Measurements from ENCODE around the gene ACER3. TPM values are rescaled to one million over a fixed set of nuclear protein-coding genes. Genes with fewer than 3 reads are reported as not detected.
"Not testable (repeated sequence)": the region's sequence is repeated elsewhere in the genome, so short reads cannot be mapped to it uniquely, and the experiment has no call there.

The ACER3 gene
- total RNA-seq, 1 experiment from 2014 or later, result 13.9 TPM

GRCh38 chr11:76845069-76845468 lies 15.6 kb upstream of the ACER3 start:
- Histone ChIP-seq H3K4me1 (replicated peaks) (no peaks in the 10 kb centered on the region), H3K27me3 (replicated peaks) (no peaks in the 10 kb centered on the region), H3K4me3 (no peak overlapping the region), H3K36me3 (no peaks in the 10 kb centered on the region), H3K27ac (no peak overlapping the region), H3K9me3 (replicated peaks) (no peaks in the 10 kb centered on the region)
- no peak for DNase-seq (ENCODE audit: low read depth in 1 of 2, low spot score in 2 of 2)

- Histone ChIP-seq H3K4me3 (no peak overlapping the region), H3K4me1 (replicated peaks) (no peaks in the 10 kb centered on the region), H3K9me3 (replicated peaks) (no peaks in the 10 kb centered on the region), H3K27me3 (replicated peaks) (no peaks in the 10 kb centered on the region), H3K27ac (no peak overlapping the region), H3K36me3 (no peaks in the 10 kb centered on the region)
- no peak for DNase-seq (ENCODE audit: low read depth in 1 of 2, low spot score in 2 of 2)
Observed at GRCh38 chr11:76846441-76846840, 14.3 kb upstream of the ACER3 start.

GRCh38 chr11:76849376-76849775 lies 11.3 kb upstream of the ACER3 start:
- H3K27ac ChIP-seq, result no peak overlapping the region
- DNase-seq (ENCODE audit: low read depth in 1 of 2, low spot score in 2 of 2), result no peak
- no peaks in the 10 kb centered on the region for H3K4me1 ChIP-seq (replicated peaks)
- no peaks in the 10 kb centered on the region for H3K27me3 ChIP-seq (replicated peaks)
- H3K4me3 ChIP-seq, result no peak overlapping the region
- H3K36me3 ChIP-seq, result no peaks in the 10 kb centered on the region
- no peaks in the 10 kb centered on the region for H3K9me3 ChIP-seq (replicated peaks)

GRCh38 chr11:76850130-76850529 lies 10.6 kb upstream of the ACER3 start:
- no peak overlapping the region for H3K4me3 ChIP-seq
- no peak overlapping the region for H3K27ac ChIP-seq
- H3K4me1 ChIP-seq (replicated peaks), result no peaks in the 10 kb centered on the region
- H3K9me3 ChIP-seq (replicated peaks), result no peaks in the 10 kb centered on the region
- H3K36me3 ChIP-seq, result no peaks in the 10 kb centered on the region
- no peak for DNase-seq (ENCODE audit: low read depth in 1 of 2, low spot score in 2 of 2)
- no peaks in the 10 kb centered on the region for H3K27me3 ChIP-seq (replicated peaks)

- H3K9me3 ChIP-seq (replicated peaks), result no peaks in the 10 kb centered on the region
- no peaks in the 10 kb centered on the region for H3K36me3 ChIP-seq
- H3K27me3 ChIP-seq (replicated peaks), result no peaks in the 10 kb centered on the region
- no peaks in the 10 kb centered on the region for H3K4me1 ChIP-seq (replicated peaks)
- H3K27ac ChIP-seq, result no peak overlapping the region
- DNase-seq (ENCODE audit: low read depth in 1 of 2, low spot score in 2 of 2), result no peak
- no peak overlapping the region for H3K4me3 ChIP-seq
Observed at GRCh38 chr11:76850815-76851214, 9.9 kb upstream of the ACER3 start.

- Histone ChIP-seq H3K27me3 (replicated peaks) (no peaks in the 10 kb centered on the region), H3K27ac (no peak overlapping the region), H3K9me3 (replicated peaks) (no peaks in the 10 kb centered on the region), H3K4me3 (no peak overlapping the region), H3K36me3 (no peaks in the 10 kb centered on the region), H3K4me1 (replicated peaks) (no peaks in the 10 kb centered on the region)
- no peak for DNase-seq (ENCODE audit: low read depth in 1 of 2, low spot score in 2 of 2)
Observed at GRCh38 chr11:76854709-76855108, 6.0 kb upstream of the ACER3 start.

GRCh38 chr11:76855670-76856069 lies 5.0 kb upstream of the ACER3 start:
- not testable (repeated sequence) for H3K4me1 ChIP-seq (replicated peaks); H3K4me3 ChIP-seq; H3K9me3 ChIP-seq (replicated peaks); H3K27me3 ChIP-seq (replicated peaks); DNase-seq (ENCODE audit: low read depth in 1 of 2, low spot score in 2 of 2); H3K27ac ChIP-seq; H3K36me3 ChIP-seq

GRCh38 chr11:76856106-76856505 lies 4.6 kb upstream of the ACER3 start:
- no peaks in the 10 kb centered on the region for H3K27me3 ChIP-seq (replicated peaks)
- no peaks in the 10 kb centered on the region for H3K9me3 ChIP-seq (replicated peaks)
- peaks cover 3% of the 10 kb centered on the region; the same call in 1 of the 2 replicates for H3K4me1 ChIP-seq (replicated peaks)
- peaks cover 3% of the 10 kb centered on the region; the same call in 1 of the 2 replicates for H3K36me3 ChIP-seq
- DNase-seq (ENCODE audit: low read depth in 1 of 2, low spot score in 2 of 2), result no peak
- no peak overlapping the region for H3K4me3 ChIP-seq
- H3K27ac ChIP-seq, result no peak overlapping the region

GRCh38 chr11:76856571-76856970 lies 4.1 kb upstream of the ACER3 start:
- no peak for DNase-seq (ENCODE audit: low read depth in 1 of 2, low spot score in 2 of 2)
- H3K36me3 ChIP-seq, result peaks cover 3% of the 10 kb centered on the region; the same call in 1 of the 2 replicates
- no peak overlapping the region for H3K27ac ChIP-seq
- H3K27me3 ChIP-seq (replicated peaks), result no peaks in the 10 kb centered on the region
- no peak overlapping the region for H3K4me3 ChIP-seq
- no peaks in the 10 kb centered on the region for H3K9me3 ChIP-seq (replicated peaks)
- H3K4me1 ChIP-seq (replicated peaks), result peaks cover 6% of the 10 kb centered on the region; the same call in 1 of the 2 replicates

GRCh38 chr11:76857781-76858410 lies 2.8 kb upstream of the ACER3 start:
- no peak overlapping the region for H3K4me3 ChIP-seq
- no peak for DNase-seq (ENCODE audit: low read depth in 1 of 2, low spot score in 2 of 2)
- peaks cover 3% of the 10 kb centered on the region; the same call in 1 of the 2 replicates for H3K36me3 ChIP-seq
- H3K27me3 ChIP-seq (replicated peaks), result no peaks in the 10 kb centered on the region
- H3K4me1 ChIP-seq (replicated peaks), result peaks cover 9% of the 10 kb centered on the region; the same call in 1 of the 2 replicates
- no peak overlapping the region for H3K27ac ChIP-seq
- no peaks in the 10 kb centered on the region for H3K9me3 ChIP-seq (replicated peaks)

GRCh38 chr11:76859708-76860227 lies 950 bp upstream of the ACER3 start:
- peaks cover 9% of the 10 kb centered on the region; the same call in 1 of the 2 replicates for H3K4me1 ChIP-seq (replicated peaks)
- no peak overlapping the region for H3K4me3 ChIP-seq
- H3K27ac ChIP-seq, result no peak overlapping the region
- no peaks in the 10 kb centered on the region for H3K9me3 ChIP-seq (replicated peaks)
- peaks cover 3% of the 10 kb centered on the region; the same call in 1 of the 2 replicates for H3K36me3 ChIP-seq
- DNase-seq (ENCODE audit: low read depth in 1 of 2, low spot score in 2 of 2), result no peak
- no peaks in the 10 kb centered on the region for H3K27me3 ChIP-seq (replicated peaks)

- H3K9me3 ChIP-seq (replicated peaks), result no peaks in the 10 kb centered on the region
- H3K36me3 ChIP-seq, result peaks cover 3% of the 10 kb centered on the region; the same call in 1 of the 2 replicates
- peaks cover 9% of the 10 kb centered on the region; the same call in 1 of the 2 replicates for H3K4me1 ChIP-seq (replicated peaks)
- peak overlapping the region; percentile 87 for H3K4me3 ChIP-seq
- DNase-seq (ENCODE audit: low read depth in 1 of 2, low spot score in 2 of 2), result no peak
- no peaks in the 10 kb centered on the region for H3K27me3 ChIP-seq (replicated peaks)
- no peak overlapping the region for H3K27ac ChIP-seq
Observed at GRCh38 chr11:76861490-76861953, 804 bp downstream of the ACER3 start.

- H3K27ac ChIP-seq; DNase-seq (ENCODE audit: low read depth in 1 of 2, low spot score in 2 of 2); H3K4me3 ChIP-seq; H3K4me1 ChIP-seq (replicated peaks); H3K27me3 ChIP-seq (replicated peaks); H3K9me3 ChIP-seq (replicated peaks); H3K36me3 ChIP-seq: not testable (repeated sequence)
Observed at GRCh38 chr11:76862794-76863193, 2.1 kb downstream of the ACER3 start.

- Histone ChIP-seq H3K4me3 (no peak overlapping the region), H3K36me3 (peaks cover 3% of the 10 kb centered on the region; the same call in 1 of the 2 replicates), H3K4me1 (replicated peaks) (peaks cover 9% of the 10 kb centered on the region; the same call in 1 of the 2 replicates), H3K27me3 (replicated peaks) (no peaks in the 10 kb centered on the region), H3K9me3 (replicated peaks) (no peaks in the 10 kb centered on the region), H3K27ac (no peak overlapping the region)
- no peak for DNase-seq (ENCODE audit: low read depth in 1 of 2, low spot score in 2 of 2)
Observed at GRCh38 chr11:76863196-76863777, 2.6 kb downstream of the ACER3 start.

Measured in SJSA1 (cell line).